Astrocyte of the cerebellum (primary cell): ENCODE measurements around the gene FOXP4.
A peak's percentile ranks its signal among the peaks of the same experiment; 100 is the strongest.

ENCODE experiments used
- DNase-seq: peaks from one replicate; pipeline ENCODE4 v3.0.0-alpha.2; 2011; ENCODE audit warnings: low read depth
- H3K4me3 ChIP-seq: 2 replicates; pipeline ENCODE4 v1.5.1; 2011; ENCODE audit warnings: mild to moderate bottlenecking, low read depth, low read length, moderate library complexity
- CTCF ChIP-seq: IDR thresholded peaks from 2 replicates; pipeline ENCODE4 v1.5.1; 2012; ENCODE audit warnings: low read length, low read depth, moderate library complexity, mild to moderate bottlenecking; ENCODE audit errors: missing control alignments
- in situ Hi-C: cut with HindIII; loops from 2 replicates; pipeline ENCODE4 v1.10.0; 2017; ENCODE audit warnings: low sequenced_read_pairs

Gene FOXP4

GRCh38 chr6:41502917-41503671 lies 43.1 kb upstream of the FOXP4 start:
- DNase-seq: no peak
- no peak for TF ChIP-seq CTCF
- in situ Hi-C loops: no loop called here
- H3K4me3 ChIP-seq: peak overlapping the region; percentile 22

GRCh38 chr6:41503827-41504465 lies 42.2 kb upstream of the FOXP4 start:
- DNase-seq: no peak

GRCh38 chr6:41504466-41505121 lies 41.6 kb upstream of the FOXP4 start:
- DNase-seq: no peak
- TF ChIP-seq CTCF: no peak
- in situ Hi-C loops: no loop called here
- no peak overlapping the region for H3K4me3 ChIP-seq

More at GRCh38 chr6:41503827-41504465, 42.2 kb upstream of the FOXP4 start:
- TF ChIP-seq CTCF: no peak
- in situ Hi-C loops: no loop called here
- H3K4me3 ChIP-seq: peak overlapping the region; percentile 22

- H3K4me3 ChIP-seq: peak overlapping the region; percentile 1
- no peak for TF ChIP-seq CTCF
- no peak for DNase-seq
- in situ Hi-C loops: no loop called here
Measured at GRCh38 chr6:41505122-41506049, 40.8 kb upstream of the FOXP4 start.

- DNase-seq: no peak
- no peak overlapping the region for H3K4me3 ChIP-seq
- no peak for TF ChIP-seq CTCF
- in situ Hi-C loops: no loop called here
Measured at GRCh38 chr6:41508479-41508878, 37.7 kb upstream of the FOXP4 start.

- no peak for DNase-seq
- no peak overlapping the region for H3K4me3 ChIP-seq
- no peak for TF ChIP-seq CTCF
- in situ Hi-C loops: no loop called here
Measured at GRCh38 chr6:41509580-41509979, 36.6 kb upstream of the FOXP4 start.
